HG02571 (cell line): ENCODE data around the gene DEFB123.
"Not testable (repeated sequence)": the region's sequence is repeated elsewhere in the genome, so short reads cannot be mapped to it uniquely, and the experiment has no call there.

Experiments
- ATAC-seq: cut with Tn5 transposase; IDR thresholded peaks from one replicate; pipeline ENCODE4 v1.9.1; 2021; ENCODE audit warnings: mild to moderate bottlenecking, moderate library complexity; ENCODE audit not compliant: unreplicated experiment

DEFB123 gene

GRCh38 chr20:31440012-31440659 lies at the start of gene DEFB123:
Gene DEFB123 (plus strand): TSS chr20:31440632. CDS start chr20:31440699, 67 bp downstream.
- ATAC-seq: no peak

- ATAC-seq: no peak
Observed at GRCh38 chr20:31392836-31393235, 47.6 kb upstream of the DEFB123 start.

- no peak for ATAC-seq
Observed at GRCh38 chr20:31394900-31395299, 45.5 kb upstream of the DEFB123 start.

GRCh38 chr20:31403886-31404285 lies 36.5 kb upstream of the DEFB123 start:
- ATAC-seq: no peak

- ATAC-seq: no peak
Observed at GRCh38 chr20:31406115-31406514, 34.3 kb upstream of the DEFB123 start, which contains the start of gene DEFB121. Gene DEFB121 (minus strand): TSS chr20:31406215. CDS start chr20:31406152, 63 bp downstream.

GRCh38 chr20:31410011-31410410 lies 30.4 kb upstream of the DEFB123 start:
- ATAC-seq: no peak

- ATAC-seq: no peak
Observed at GRCh38 chr20:31414381-31414780, 26.1 kb upstream of the DEFB123 start.

GRCh38 chr20:31415653-31416052 lies 24.8 kb upstream of the DEFB123 start:
- no peak for ATAC-seq

GRCh38 chr20:31418307-31418706 lies 22.1 kb upstream of the DEFB123 start:
- no peak for ATAC-seq

- ATAC-seq: no peak
Observed at GRCh38 chr20:31425797-31426196, 14.6 kb upstream of the DEFB123 start.

- not testable (repeated sequence) for ATAC-seq
Observed at GRCh38 chr20:31426891-31427551, 13.4 kb upstream of the DEFB123 start.

- not testable (repeated sequence) for ATAC-seq
Observed at GRCh38 chr20:31427576-31427975, 12.9 kb upstream of the DEFB123 start.

- no peak for ATAC-seq
Observed at GRCh38 chr20:31430568-31431115, 9.8 kb upstream of the DEFB123 start.

GRCh38 chr20:31446084-31446819 lies 5.8 kb downstream of the DEFB123 start:
- no peak for ATAC-seq

GRCh38 chr20:31449511-31450414 lies 9.3 kb downstream of the DEFB123 start:
- no peak for ATAC-seq

- no peak for ATAC-seq
Observed at GRCh38 chr20:31452575-31452974, 12.1 kb downstream of the DEFB123 start.

- ATAC-seq: no peak
Observed at GRCh38 chr20:31454361-31454760, 13.9 kb downstream of the DEFB123 start.

GRCh38 chr20:31470946-31471345 lies 30.5 kb downstream of the DEFB123 start:
- not testable (repeated sequence) for ATAC-seq

- ATAC-seq: no peak
Observed at GRCh38 chr20:31472395-31473330, 32.2 kb downstream of the DEFB123 start.
